Measurements from ENCODE around the gene SHF.
A peak's percentile ranks its signal among the peaks of the same experiment; 100 is the strongest.

The SHF gene

GRCh38 chr15:45185903-45186770, 1.6 kb downstream of the SHF start:
- peak overlapping the region in 1 of 2 donors; percentile 79 for H3K27ac Mint-ChIP-seq
- peaks cover 6 to 15% of the 10 kb centered on the region in 2 donors for H3K27me3 Mint-ChIP-seq
- DNase-seq (no peak), ATAC-seq (replicated peaks) (no peak)
- H3K9me3 Mint-ChIP-seq: no peaks in the 10 kb centered on the region
- peaks cover 18 to 19% of the 10 kb centered on the region in 2 donors for H3K4me1 Mint-ChIP-seq (ENCODE audit: low read depth in 2 of 2)
- peak overlapping the region; percentile 80 to 88 for H3K4me3 Mint-ChIP-seq
- no peaks in the 10 kb centered on the region for H3K36me3 Mint-ChIP-seq (ENCODE audit: insufficient read depth)

GRCh38 chr15:45185069-45185779, 2.5 kb downstream of the SHF start:
- no peaks in the 10 kb centered on the region for H3K9me3 Mint-ChIP-seq
- no peak for DNase-seq
- peak overlapping the region; percentile 80 to 88 for H3K4me3 Mint-ChIP-seq
- peaks cover 6 to 11% of the 10 kb centered on the region in 2 donors for H3K27me3 Mint-ChIP-seq
- H3K36me3 Mint-ChIP-seq (ENCODE audit: insufficient read depth): no peaks in the 10 kb centered on the region
- H3K4me1 Mint-ChIP-seq (ENCODE audit: low read depth in 2 of 2): peaks cover 23 to 24% of the 10 kb centered on the region in 2 donors
- no peak overlapping the region for H3K27ac Mint-ChIP-seq
- ATAC-seq (replicated peaks): no peak

GRCh38 chr15:45184562-45185041, 3.2 kb downstream of the SHF start:
- Mint-ChIP-seq H3K27me3 (peaks cover 6% of the 10 kb centered on the region in 2 donors), H3K9me3 (no peaks in the 10 kb centered on the region), H3K27ac (no peak overlapping the region), H3K4me1 (ENCODE audit: low read depth in 2 of 2) (peaks cover 27 to 30% of the 10 kb centered on the region in 2 donors), H3K36me3 (ENCODE audit: insufficient read depth) (no peaks in the 10 kb centered on the region), H3K4me3 (no peak overlapping the region)
- ATAC-seq (replicated peaks): no peak
- no peak for DNase-seq

- Mint-ChIP-seq H3K27ac (no peak overlapping the region), H3K36me3 (ENCODE audit: insufficient read depth) (no peaks in the 10 kb centered on the region), H3K9me3 (no peaks in the 10 kb centered on the region), H3K4me3 (no peak overlapping the region), H3K4me1 (ENCODE audit: low read depth in 2 of 2) (peaks cover 26 to 27% of the 10 kb centered on the region in 2 donors), H3K27me3 (peaks cover 3 to 5% of the 10 kb centered on the region in 2 donors)
- DNase-seq: no peak
- ATAC-seq (replicated peaks): no peak
Measured at GRCh38 chr15:45183511-45183910, 4.3 kb downstream of the SHF start.

GRCh38 chr15:45182996-45183395, 4.8 kb downstream of the SHF start:
- no peak overlapping the region for H3K4me3 Mint-ChIP-seq
- no peaks in the 10 kb centered on the region for H3K9me3 Mint-ChIP-seq
- H3K4me1 Mint-ChIP-seq (ENCODE audit: low read depth in 2 of 2): peaks cover 20 to 22% of the 10 kb centered on the region in 2 donors
- H3K27me3 Mint-ChIP-seq: no peaks in the 10 kb centered on the region
- ATAC-seq (replicated peaks): no peak
- H3K36me3 Mint-ChIP-seq (ENCODE audit: insufficient read depth): no peaks in the 10 kb centered on the region
- H3K27ac Mint-ChIP-seq: no peak overlapping the region
- DNase-seq: no peak

DNA sequence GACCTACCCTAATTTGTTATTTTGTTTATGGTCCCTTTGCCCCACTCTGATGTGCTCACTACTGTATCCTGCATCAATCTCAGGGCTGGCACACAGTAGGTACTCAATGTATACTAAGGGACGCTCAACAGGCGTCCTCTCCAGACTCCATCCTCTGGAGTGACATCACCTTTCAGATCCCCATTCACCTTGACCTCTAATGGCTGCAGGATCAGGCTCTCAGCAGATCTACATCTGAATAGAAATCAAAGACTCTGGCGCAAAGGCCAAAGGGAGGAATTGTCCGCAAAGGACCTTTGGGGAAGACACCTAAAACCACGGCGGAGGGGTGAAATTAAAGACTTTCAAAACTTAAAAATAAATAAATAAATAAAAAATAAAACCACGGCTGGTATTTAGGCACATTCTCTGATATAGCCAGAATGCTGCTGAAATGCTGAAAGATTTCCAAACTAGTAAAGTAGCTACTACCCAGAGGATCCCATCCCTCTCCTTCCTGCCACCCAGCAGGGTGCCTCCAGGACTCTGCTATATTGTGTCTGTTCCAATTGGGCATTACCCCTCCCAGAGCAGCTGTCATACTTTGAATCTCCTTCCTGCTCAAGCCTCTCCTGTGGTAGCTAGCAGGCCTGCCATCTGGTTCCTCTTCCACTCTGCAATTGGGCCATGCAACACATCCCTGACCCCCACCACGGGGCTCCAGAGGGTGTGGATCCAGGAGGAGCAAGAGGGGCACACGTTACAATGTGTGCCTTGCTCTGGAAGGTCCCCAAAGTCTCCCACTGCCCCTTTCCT, 6.1 kb downstream of the SHF start:
- no peaks in the 10 kb centered on the region for H3K9me3 Mint-ChIP-seq
- no peak overlapping the region for H3K4me3 Mint-ChIP-seq
- H3K36me3 Mint-ChIP-seq (ENCODE audit: insufficient read depth): no peaks in the 10 kb centered on the region
- no peak for ATAC-seq (replicated peaks)
- H3K4me1 Mint-ChIP-seq (ENCODE audit: low read depth in 2 of 2): peaks cover 15 to 16% of the 10 kb centered on the region in 2 donors
- H3K27me3 Mint-ChIP-seq: no peaks in the 10 kb centered on the region
- H3K27ac Mint-ChIP-seq: peak overlapping the region in 1 of 2 donors; percentile 41
- DNase-seq: no peak

DNA sequence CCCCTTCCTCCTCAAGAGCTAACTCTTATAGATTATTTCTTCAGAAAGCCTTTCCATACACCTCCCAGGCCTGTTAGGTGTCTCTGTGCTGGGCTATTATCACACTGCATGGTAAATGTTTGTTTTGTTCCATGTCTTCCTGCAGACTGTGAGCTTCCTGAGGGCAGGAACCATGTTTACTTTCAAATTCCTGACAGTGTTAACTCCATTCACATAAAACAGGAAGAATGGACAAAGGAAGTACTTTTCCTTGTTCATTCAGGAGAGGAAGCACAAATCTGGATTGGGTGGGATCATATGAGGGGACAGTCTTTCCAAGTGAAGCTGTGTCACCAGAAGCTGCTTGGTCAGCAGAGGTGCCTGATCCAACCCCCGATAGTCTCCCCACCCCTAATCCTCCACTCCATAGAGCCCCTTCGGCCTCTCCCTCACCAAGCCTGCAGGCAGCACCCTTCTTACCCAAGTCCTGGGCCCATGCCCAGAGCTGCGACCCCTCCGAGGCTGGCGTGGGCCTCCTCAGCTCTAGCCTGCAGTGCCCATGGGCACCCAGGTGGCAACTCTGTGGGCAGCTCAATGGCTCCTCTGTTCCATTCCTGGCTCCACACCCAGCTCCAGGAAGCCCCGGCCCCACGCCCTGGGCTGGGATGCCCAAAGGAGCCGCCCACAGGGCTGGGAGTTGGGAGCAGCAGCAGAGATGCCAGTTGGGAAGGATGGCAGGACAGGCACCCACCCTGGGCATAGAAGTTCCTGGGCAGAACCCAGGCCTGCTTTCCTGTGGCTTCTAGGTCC, 6.9 kb downstream of the SHF start:
- peak overlapping the region in 1 of 2 donors; percentile 9 for H3K27ac Mint-ChIP-seq

DNA sequence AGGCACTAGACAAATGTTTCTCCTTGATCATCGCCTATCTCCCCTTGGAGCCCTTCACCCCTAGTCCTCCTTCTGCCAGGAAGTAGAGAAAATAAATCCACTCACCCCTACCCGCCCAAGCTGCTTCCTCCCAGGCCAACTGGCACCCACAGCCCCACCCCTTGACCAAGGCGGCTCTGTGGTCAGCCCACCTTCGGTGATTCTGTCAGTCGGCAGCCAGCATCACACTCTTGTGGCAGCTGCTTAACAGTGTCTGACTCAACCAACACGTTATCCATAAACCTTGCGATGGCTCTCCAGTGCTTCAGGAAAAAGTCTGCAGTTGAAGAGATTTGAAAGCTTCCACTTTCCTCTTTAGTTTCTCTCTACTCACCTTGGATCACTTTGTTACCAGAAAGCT, 7.6 kb downstream of the SHF start:
- ATAC-seq (replicated peaks) (peak; percentile 79), DNase-seq (peak in 1 of 3 experiments; percentile 21)
- peak overlapping the region; percentile 20 to 40 for H3K4me3 Mint-ChIP-seq
- H3K36me3 Mint-ChIP-seq (ENCODE audit: insufficient read depth): no peaks in the 10 kb centered on the region
- H3K27me3 Mint-ChIP-seq: no peaks in the 10 kb centered on the region
- H3K27ac Mint-ChIP-seq: peak overlapping the region; percentile 6 to 9
- H3K4me1 Mint-ChIP-seq (ENCODE audit: low read depth in 2 of 2): peaks cover 10 to 15% of the 10 kb centered on the region in 2 donors
- no peaks in the 10 kb centered on the region for H3K9me3 Mint-ChIP-seq

More for the DNA sequence above, 6.9 kb downstream of the SHF start:
- no peak for DNase-seq
- peaks cover 11 to 15% of the 10 kb centered on the region in 2 donors for H3K4me1 Mint-ChIP-seq (ENCODE audit: low read depth in 2 of 2)
- no peaks in the 10 kb centered on the region for H3K27me3 Mint-ChIP-seq
- no peaks in the 10 kb centered on the region for H3K36me3 Mint-ChIP-seq (ENCODE audit: insufficient read depth)
- no peaks in the 10 kb centered on the region for H3K9me3 Mint-ChIP-seq
- H3K4me3 Mint-ChIP-seq: peak overlapping the region; percentile 20 to 40
- peak; percentile 4 for ATAC-seq (replicated peaks)

- no peaks in the 10 kb centered on the region for H3K9me3 Mint-ChIP-seq
- DNase-seq (peak; percentile 25 to 31 (median 28)), ATAC-seq (replicated peaks) (no peak)
- H3K27ac Mint-ChIP-seq: peak overlapping the region in 1 of 2 donors; percentile 9
- no peaks in the 10 kb centered on the region for H3K27me3 Mint-ChIP-seq
- no peaks in the 10 kb centered on the region for H3K36me3 Mint-ChIP-seq (ENCODE audit: insufficient read depth)
- no peak overlapping the region for H3K4me3 Mint-ChIP-seq
- peaks cover 10 to 15% of the 10 kb centered on the region in 2 donors for H3K4me1 Mint-ChIP-seq (ENCODE audit: low read depth in 2 of 2)
Measured at GRCh38 chr15:45179221-45179985, 8.4 kb downstream of the SHF start.

DNA sequence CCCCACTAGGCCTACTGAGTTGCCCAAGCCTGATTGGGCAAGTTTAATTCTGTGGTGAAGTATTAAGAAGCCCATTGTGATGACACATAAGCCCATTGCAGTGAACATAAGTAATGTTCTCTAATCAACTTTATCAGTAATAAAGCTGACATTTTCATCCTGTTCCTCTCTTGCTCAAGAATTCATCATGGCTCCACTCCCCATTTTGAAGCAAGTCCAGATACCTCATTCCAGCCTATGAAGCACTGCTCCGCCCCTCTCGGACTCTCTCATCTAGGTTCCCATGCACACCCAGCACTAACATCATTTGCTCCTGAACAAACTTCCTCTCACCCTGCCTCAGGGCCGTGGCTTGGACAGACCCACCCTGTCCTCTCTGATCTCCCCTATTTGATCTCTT, 10.5 kb downstream of the SHF start:
- Mint-ChIP-seq H3K27ac (no peak overlapping the region), H3K9me3 (no peaks in the 10 kb centered on the region), H3K27me3 (no peaks in the 10 kb centered on the region), H3K4me3 (no peak overlapping the region), H3K36me3 (ENCODE audit: insufficient read depth) (no peaks in the 10 kb centered on the region), H3K4me1 (ENCODE audit: low read depth in 2 of 2) (peaks cover 10 to 15% of the 10 kb centered on the region in 2 donors)
- ATAC-seq (replicated peaks) (no peak), DNase-seq (no peak)

GRCh38 chr15:45174577-45174976, 13.2 kb downstream of the SHF start:
- no peaks in the 10 kb centered on the region for H3K27me3 Mint-ChIP-seq

DNA sequence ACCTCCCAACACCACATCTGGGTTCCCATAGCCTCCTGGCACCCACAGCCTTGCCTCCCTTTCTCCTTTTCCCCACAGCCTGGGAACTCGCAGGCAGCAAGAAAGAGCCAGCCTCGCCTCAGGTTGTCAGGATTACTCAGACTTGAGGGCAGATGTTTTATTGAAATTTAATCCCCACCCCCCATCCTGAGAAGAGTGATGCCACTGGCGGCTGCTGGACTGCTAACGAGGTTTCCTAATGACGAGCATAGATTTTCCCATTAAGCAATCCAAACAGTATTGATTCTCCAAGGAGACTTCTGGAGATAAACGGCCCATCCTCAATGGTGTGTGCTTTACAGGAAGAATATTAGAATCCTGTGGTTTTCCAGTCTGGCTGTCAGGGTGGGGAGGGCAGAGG, 13.7 kb downstream of the SHF start:
- H3K27ac Mint-ChIP-seq: no peak overlapping the region
- no peaks in the 10 kb centered on the region for H3K4me1 Mint-ChIP-seq (ENCODE audit: low read depth in 2 of 2)
- no peak for DNase-seq
- no peaks in the 10 kb centered on the region for H3K9me3 Mint-ChIP-seq
- H3K4me3 Mint-ChIP-seq: no peak overlapping the region
- no peaks in the 10 kb centered on the region for H3K27me3 Mint-ChIP-seq
- ATAC-seq (replicated peaks): no peak
- H3K36me3 Mint-ChIP-seq (ENCODE audit: insufficient read depth): no peaks in the 10 kb centered on the region

More at GRCh38 chr15:45174577-45174976, 13.2 kb downstream of the SHF start:
- no peaks in the 10 kb centered on the region for H3K36me3 Mint-ChIP-seq (ENCODE audit: insufficient read depth)
- DNase-seq (no peak), ATAC-seq (replicated peaks) (no peak)
- H3K4me3 Mint-ChIP-seq: no peak overlapping the region
- no peaks in the 10 kb centered on the region for H3K9me3 Mint-ChIP-seq
- H3K27ac Mint-ChIP-seq: no peak overlapping the region
- H3K4me1 Mint-ChIP-seq (ENCODE audit: low read depth in 2 of 2): no peaks in the 10 kb centered on the region
